Hippocampal formation (tissue), 2 donors: ENCODE results near the gene C1orf210.

Source experiments
- DNase-seq, 2 donors: peaks; one replicate each; lab custom pipeline; 2025; lab: John Stamatoyannopoulos, UW

The C1orf210 gene

GRCh38 chr1:43294761-43295160 is 9.4 kb upstream of the C1orf210 start:
- no peak for DNase-seq

GRCh38 chr1:43293896-43294760 is 8.7 kb upstream of the C1orf210 start:
- peak; percentile 46 to 94 for DNase-seq

DNA sequence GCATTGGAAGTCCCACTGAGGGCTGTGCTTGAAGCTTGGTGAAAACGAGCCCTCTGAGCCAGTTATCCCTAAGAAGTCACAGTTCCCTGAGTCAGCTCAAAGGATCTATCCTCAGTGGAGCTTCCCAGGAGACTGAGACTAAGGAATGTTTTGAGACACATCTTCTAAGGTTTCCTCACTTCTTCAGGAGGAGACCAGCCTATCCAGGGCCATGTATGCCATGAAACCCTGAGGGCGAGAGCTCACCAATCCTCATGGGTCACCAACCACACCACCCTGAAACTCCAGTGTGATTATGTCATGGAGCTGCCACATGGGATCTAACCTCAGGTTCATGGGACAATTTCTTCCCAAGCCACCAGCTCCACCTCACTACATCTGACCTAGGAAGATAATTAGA is 7.8 kb upstream of the C1orf210 start:
- no peak for DNase-seq

- DNase-seq: no peak
Measured at GRCh38 chr1:43292679-43293078, 7.3 kb upstream of the C1orf210 start.

DNA sequence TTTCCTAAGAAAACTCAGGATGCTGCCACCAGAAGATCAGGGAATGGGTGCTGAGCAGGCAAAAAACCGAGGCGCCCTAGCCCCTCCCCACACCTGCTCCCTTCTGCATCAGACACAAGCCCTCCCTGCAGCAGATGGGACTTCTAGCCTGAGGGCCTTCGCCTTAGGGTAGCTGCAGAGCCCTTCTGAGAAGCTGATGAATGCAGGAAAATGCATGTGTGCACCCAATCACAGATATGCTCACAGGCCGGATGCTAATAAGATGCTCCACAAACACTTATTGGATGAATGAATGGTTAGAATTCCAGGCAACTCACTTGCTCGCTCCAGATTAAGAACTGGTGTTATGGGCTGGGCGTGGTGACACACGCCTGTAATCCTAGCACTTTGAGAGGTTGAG is 6.8 kb upstream of the C1orf210 start:
- DNase-seq: no peak

DNA sequence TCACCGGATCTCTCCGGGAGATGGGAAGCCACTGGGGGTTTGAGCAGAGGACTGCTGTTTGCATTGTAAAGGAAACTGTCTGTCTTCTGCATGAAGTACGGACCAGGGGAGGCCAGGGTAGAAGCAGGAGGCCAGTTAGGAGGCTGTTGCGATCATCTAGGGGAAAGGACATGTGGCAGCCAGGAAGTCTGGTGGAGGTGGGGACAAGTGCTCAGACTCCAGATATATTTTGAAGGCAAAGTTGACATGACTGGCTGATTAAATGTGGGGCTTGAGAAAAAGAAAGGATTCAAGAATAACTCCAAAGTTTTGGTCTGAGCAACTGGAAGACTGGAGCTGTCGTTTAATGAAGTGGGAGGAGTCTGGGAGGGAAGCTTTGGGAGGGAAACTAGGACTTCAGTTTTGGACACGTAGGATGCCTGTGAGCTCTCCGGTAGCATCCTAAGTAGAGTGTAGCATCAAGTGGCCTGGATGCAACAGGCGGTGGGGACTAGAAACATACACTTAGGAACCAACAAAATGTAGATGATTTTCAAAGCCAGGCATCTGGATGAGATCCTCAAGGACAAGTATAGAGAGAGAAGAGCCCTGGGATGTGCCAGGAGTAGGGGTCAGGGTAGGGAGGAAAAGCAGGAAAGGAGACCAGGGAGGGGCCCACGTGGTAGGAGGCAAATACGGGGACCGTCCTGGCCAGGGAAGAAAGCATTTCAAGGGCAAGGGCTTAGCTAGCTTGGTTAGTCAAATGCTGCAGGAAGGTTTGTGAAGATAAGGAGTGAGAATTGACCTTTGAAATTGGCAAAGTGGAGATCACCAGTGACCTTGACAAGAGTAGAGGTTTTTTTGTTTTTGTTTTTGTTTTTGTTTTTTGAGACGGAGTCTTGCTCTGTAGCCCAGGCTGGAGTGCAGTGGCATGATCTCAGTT is 3.7 kb upstream of the C1orf210 start:
- DNase-seq: no peak

DNA sequence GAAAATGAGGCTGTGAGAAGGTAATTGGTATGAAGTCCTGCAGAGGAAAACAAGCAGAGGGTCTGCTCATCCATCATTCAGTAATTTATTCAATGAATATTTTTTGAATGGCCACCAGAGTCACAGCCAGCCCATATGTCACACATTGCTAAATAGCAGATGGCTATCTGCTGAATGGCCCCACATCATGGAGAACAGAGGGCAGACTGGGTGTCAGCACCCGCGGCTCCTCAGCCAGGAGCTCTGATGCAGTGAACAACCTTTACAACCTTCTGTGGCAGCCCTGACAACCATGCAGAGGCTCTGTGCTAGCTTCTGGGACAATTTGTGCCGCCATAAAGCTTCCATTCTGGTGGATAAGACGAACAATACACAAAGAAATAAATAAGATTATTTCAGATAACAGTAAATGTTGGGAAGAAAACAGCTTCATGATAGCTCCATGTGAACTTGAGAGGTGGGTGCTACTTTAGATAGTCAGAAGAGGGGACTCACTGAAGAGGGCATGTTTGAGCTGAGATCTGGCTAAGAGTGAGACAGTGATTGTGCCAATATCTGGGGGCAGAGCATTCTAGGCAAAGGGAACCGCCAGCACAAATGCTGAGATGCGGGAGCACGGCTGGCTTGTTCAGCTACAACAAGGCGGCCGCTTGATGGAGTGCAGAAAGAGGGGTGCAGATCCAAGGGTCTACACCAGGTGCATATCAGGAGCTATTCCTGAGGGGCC is 2.8 kb upstream of the C1orf210 start:
- DNase-seq: peak in 1 of 2 donors; percentile 32

GRCh38 chr1:43286533-43286932 is 1.2 kb upstream of the C1orf210 start:
- no peak for DNase-seq

GRCh38 chr1:43286115-43286514 is 734 bp upstream of the C1orf210 start:
- DNase-seq: no peak

DNA sequence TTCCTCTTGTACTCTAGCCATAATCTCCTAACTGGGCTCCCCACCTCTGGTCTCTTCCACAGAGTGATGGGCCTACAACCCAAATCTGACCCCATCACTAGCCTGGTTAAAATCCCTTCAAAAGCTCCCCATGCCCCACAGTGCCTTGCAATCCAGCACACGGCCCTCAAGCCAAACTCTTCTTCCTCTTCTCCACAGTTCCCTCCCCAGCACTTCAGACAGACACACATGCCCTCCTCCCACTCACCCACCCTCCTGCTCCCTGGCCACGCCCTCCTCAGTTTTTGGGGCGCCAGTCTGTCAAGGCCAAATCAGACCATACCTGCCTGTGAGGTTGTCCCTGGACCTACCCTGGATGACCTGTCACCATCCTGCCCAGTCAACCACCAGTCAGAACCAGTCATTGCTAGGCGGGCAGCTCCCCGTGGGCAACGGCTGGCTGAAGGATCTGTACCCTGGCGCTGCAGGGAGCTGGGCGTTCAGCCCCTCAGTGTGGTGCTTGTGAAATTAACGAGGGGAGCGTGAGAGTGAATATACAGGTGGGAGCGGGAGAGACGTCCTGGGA is 753 bp downstream of the C1orf210 start:
- no peak for DNase-seq

GRCh38 chr1:43284065-43284464 is 1.3 kb downstream of the C1orf210 start:
- DNase-seq: no peak

DNA sequence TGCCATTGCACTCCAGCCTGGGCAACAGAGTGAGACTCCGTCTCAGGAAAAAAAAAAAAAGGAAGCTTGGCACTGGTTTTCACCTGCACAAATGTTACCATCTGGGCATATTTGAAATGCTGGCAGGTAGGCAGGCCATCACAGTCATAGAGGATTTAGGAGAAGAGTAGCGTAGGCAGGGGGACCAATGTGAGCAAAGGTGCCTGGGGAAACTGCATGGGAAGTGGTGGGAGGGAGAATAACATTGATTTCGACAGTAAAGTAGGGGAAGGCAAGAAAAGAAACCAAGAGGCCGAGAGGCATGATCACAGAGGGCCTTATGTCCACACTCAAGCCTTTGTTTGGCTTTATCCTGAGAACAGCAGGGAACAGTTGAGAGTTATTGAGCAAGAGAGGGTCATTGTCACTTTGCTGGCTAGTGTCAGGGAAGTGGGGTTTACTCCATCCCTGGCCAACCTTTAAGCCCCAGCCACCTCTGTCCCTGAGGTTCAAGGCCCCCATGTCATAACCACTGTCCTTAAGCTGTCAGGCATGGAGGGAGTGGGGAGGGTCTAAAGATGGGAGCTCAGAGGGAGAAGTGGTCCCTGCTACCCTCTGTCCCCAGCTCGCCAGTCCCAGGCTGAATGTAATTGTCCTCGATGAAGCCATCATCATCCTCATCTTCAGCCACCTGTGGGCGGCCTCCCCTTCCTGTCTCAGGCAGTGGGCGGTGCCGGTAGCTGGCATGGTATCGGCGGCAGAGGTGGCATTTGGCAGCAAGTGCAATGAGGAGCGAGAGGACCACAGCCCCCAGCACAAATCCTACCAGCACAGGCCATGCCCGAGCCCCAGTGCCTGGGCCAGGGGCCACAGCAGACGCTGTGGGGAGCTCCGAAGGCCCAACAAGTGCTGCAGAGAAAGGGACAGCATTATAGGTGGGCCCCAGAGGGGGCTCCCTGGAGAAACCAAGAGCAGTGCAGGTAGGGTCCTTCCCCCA is 2.9 kb downstream of the C1orf210 start:
- peak in 1 of 2 donors; percentile 42 for DNase-seq

- DNase-seq: no peak
Measured at GRCh38 chr1:43280692-43281091, 4.7 kb downstream of the C1orf210 start.

- DNase-seq: no peak
Measured at GRCh38 chr1:43279666-43280065, 5.7 kb downstream of the C1orf210 start.

GRCh38 chr1:43279161-43279560 is 6.2 kb downstream of the C1orf210 start:
- DNase-seq: no peak

- DNase-seq: no peak
Measured at GRCh38 chr1:43277116-43277876, 8.1 kb downstream of the C1orf210 start.

GRCh38 chr1:43276673-43277072 is 8.7 kb downstream of the C1orf210 start:
- no peak for DNase-seq

- no peak for DNase-seq
Measured at GRCh38 chr1:43275826-43276620, 9.4 kb downstream of the C1orf210 start.

DNA sequence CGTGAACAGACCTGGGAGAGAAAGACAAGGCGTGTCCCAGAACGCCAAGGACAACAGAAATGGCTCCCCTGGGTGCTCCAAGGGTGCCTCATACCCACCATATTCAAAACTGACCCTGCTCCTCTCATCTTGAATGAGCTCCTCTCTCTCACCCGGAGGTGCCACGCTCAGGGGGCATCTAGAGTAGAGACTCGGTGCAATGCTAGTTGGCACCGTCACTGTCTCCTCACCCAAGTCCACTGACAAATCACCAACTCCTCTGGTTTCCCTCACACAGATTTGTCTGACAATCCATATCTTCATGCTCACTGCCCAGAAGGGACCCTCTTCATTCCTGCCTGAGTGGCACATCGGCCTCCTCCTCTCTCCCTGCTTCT is 10.6 kb downstream of the C1orf210 start:
- DNase-seq: no peak
